GM12874 (cell line): ENCODE results near the gene SORCS2.

Experiments
- TF ChIP-seq, protein P1 (sequence below): IDR thresholded peaks from 2 replicates; pipeline ENCODE4 v1.5.1; 2011; ENCODE audit warnings: low read depth, mild to moderate bottlenecking, control low read depth, low read length, moderate library complexity; ENCODE audit not compliant: insufficient read depth

The SORCS2 gene

DNA sequence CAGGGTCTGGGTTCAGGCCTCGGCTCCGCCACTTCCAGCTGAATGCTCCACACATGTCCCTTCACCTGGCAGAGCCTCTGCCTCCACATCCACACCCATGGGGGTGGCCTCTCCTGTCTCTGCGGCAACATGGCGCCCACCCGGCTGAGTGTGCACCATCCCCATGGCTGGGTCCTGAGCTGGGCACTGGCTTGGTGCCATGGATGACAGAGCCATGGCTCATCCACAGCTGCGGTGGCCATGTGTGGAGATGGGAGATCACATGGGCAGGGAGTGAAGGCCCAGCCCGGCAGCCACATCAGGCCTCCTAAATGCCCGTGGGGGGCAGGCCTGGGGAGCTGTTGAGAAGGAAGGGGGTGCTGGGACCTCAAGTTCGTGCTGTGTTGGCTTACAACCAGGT is 533.6 kb downstream of the SORCS2 start:
- TF ChIP-seq, protein P1, sequence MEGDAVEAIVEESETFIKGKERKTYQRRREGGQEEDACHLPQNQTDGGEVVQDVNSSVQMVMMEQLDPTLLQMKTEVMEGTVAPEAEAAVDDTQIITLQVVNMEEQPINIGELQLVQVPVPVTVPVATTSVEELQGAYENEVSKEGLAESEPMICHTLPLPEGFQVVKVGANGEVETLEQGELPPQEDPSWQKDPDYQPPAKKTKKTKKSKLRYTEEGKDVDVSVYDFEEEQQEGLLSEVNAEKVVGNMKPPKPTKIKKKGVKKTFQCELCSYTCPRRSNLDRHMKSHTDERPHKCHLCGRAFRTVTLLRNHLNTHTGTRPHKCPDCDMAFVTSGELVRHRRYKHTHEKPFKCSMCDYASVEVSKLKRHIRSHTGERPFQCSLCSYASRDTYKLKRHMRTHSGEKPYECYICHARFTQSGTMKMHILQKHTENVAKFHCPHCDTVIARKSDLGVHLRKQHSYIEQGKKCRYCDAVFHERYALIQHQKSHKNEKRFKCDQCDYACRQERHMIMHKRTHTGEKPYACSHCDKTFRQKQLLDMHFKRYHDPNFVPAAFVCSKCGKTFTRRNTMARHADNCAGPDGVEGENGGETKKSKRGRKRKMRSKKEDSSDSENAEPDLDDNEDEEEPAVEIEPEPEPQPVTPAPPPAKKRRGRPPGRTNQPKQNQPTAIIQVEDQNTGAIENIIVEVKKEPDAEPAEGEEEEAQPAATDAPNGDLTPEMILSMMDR = no peak

DNA sequence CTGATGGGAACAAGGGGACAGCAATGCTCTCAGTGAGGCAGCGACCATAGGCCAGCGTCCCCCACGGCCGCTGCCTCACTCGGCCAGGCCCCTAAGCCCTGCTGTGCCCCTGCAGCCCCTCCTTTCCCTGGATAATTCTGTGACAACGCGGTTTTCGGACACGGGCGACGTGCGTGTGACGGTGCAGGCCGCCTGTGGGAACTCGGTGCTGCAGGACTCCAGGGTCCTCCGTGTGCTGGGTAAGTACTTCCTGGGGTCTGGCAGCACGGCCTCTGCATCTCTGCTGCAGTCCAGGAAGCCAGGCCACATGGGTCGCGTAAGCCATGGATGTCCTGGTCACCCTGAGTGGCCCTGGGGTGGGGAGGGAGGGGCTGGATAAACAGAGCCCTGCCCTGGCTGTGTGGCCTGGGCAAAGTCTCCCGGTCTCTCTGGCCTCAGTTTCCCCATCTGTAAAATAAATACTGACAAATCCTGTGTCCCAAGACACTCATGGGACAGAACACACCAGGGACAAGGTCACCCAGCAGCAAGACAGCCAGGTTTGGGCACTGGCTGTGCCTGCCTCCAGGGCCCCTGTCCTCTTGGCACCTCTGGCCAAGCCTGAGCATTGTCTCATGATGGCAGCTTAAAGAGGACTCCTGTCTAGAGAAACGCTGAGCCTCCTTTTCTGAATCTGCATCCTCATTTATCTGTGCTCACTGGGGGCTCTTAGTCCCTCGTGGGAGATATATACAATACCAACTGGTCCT is 534.5 kb downstream of the SORCS2 start:
- TF ChIP-seq, protein P1 = no peak

DNA sequence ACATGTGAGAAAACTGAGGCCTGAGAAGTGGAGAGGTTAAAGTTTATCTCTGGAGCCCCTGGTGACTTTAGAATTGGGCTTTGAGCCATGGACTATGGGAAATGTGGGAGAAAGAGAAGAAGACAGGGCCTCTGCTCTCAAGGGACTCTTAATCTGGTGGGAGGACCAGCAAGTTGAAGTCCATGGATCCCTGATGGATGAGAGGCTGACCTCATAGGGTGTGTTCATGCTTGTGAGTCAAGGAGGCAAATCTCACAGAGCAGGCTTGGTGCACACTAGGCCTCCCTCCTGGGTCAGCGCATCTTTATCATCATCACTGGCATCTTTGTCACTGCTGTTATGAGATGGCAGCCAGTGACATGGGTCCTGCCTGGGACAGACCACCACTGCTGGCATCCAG is 535.4 kb downstream of the SORCS2 start:
- TF ChIP-seq, protein P1 = no peak

DNA sequence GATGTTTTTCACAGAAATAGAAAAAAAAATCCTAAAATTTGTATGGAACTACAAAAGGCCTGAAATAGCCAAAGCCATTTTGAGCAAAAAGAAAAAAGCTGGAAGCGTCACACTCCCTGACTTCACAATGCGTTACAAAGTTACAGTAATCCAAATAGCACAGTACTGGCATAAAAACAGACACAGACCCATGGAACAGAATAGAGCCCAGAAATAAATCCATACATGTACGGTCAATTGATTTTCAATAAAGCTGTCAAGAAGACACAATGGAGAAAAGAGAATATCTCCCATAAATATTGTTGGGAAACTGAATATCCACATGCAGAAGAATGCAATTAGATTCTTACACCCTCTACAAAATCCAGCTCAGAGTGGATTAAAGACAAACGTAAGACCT is 539.1 kb downstream of the SORCS2 start:
- TF ChIP-seq, protein P1 = no peak

DNA sequence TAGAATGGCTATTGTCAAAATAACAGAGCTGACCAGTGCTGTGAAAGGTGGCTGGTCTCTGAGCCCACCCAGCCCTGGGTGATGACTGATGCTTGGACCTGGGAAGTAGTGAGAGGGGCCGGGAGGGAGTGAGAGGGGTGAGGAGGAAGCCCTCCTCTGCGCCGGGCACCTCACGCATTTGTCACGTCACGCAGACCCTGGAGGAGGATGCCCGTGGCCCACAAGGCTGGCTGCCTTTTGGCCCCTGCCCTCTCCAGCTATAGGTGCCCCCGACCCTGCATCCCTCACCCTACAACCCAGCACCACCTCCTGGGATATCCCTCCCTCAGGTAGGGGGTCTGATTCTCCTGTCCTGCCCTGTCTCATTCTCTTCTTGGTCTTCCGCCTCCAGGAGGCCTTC is 539.9 kb downstream of the SORCS2 start:
- TF ChIP-seq, protein P1 = no peak

DNA sequence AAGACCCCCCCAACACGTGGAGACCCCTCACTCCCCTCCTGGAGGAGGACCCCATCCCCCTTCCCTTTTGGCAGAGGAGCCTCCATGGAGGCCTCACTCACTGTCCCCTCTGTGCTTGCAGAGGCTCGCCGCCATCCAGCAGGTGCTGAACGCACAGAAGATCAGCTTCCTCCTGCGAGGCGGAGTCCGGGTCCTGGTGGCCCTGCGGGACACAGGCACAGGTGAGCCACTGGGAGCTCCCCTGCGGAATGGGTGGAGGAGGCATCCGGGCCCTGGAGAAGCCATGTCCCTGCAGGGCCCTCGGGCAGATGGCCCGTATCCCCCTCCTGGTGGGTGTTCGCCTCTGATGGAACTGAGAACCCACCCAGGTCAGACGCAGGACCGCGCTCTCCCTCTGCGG is 540.9 kb downstream of the SORCS2 start:
- TF ChIP-seq, protein P1 = no peak

DNA sequence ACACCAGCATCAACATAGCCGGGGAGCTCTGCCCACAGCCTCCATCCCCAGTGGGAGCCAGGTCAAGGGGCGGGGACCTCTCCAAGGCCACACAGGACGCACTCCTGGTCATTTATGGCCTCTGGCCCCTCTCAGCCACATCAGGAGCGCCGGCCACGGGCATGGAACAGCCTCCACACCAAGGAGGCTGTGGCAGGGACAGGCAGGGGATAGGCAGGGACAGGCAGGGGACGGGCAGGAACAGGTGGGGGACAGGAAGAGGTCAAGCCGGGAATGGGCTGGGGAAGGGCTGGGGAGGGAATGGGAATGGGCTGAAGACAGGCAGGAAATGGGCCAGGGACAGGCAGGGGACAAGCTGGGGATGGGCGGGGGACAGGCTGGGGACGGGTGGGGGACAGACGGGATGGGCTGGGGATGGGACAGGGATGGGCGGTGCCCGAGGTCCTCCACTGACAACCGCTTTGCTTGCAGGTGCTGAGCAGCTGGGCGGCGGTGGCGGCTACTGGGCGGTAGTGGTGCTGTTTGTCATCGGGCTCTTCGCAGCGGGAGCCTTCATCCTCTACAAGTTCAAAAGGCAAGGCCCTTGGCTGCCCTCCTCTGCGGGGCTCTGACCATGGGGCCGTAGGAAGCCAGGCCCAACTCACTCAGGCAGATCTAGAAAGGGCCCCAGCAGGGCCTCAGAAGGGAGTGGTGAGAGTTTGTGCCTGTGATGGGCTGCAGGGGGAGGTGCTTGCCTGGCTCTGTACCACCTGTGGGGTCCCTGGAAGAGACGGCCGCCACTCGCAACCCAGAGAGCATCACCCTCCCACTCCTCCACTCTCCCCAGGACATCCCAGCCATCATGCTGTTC is 541.7 kb downstream of the SORCS2 start:
- TF ChIP-seq, protein P1 = no peak
